Type B pancreatic cell (in vitro differentiated cells): ENCODE measurements around the gene MAN2B2. TPM values are rescaled to one million over a fixed set of nuclear protein-coding genes. Genes with fewer than 3 reads are reported as not detected.
A peak's percentile ranks its signal among the peaks of the same experiment; 100 is the strongest.

Experiments used
- DNase-seq: peaks from one replicate; pipeline ENCODE4 v3.0.0; 2021; ENCODE audit warnings: mixed read lengths; ENCODE audit not compliant: unreplicated experiment; ENCODE audit errors: extremely low spot score
- H3K27ac Mint-ChIP-seq: 2 replicates; pipeline ENCODE4 v1.8.0; 2021; ENCODE audit warnings: mild to moderate bottlenecking, mixed read lengths
- H3K27me3 Mint-ChIP-seq: 2 replicates; pipeline ENCODE4 v1.8.0; 2021; ENCODE audit warnings: mixed read lengths
- H3K36me3 Mint-ChIP-seq: 2 replicates; pipeline ENCODE4 v1.8.0; 2021; ENCODE audit warnings: mixed read lengths
- H3K4me1 Mint-ChIP-seq: one replicate; pipeline ENCODE4 v1.8.0; 2021; ENCODE audit warnings: mixed read lengths; ENCODE audit not compliant: unreplicated experiment
- H3K4me3 Mint-ChIP-seq: 2 replicates; pipeline ENCODE4 v1.8.0; 2021; ENCODE audit warnings: mild to moderate bottlenecking, mixed read lengths
- H3K9me3 Mint-ChIP-seq: 2 replicates; pipeline ENCODE4 v1.8.0; 2021; ENCODE audit warnings: mixed read lengths
- CTCF ChIP-seq: fragments of 200-600 bp; sonication (generic); conservative IDR thresholded peaks from 2 replicates; pipeline ENCODE4 v1.5.0; 2021; ENCODE audit warnings: antibody characterized with exemption, mild to moderate bottlenecking
- long read RNA-seq: library from polyadenylated mRNA; unstranded; transcript quantifications from one replicate; pipeline ENCODE4 v2.0.0, GENCODE V29; 2020
- total RNA-seq: library from RNA; stranded (reverse); gene quantifications from 2 replicates; pipeline ENCODE4 v1.2.1, GENCODE V29; 2021; ENCODE audit warnings: low replicate concordance

Gene MAN2B2
- total RNA-seq = 17.4 and 23.4 TPM in 2 replicates
- long read RNA-seq, partial matches to known transcripts = 15 of 21 reads
- long read RNA-seq, other reads (novel, unspliced or antisense) = 6 of 21 reads

- H3K4me3 Mint-ChIP-seq = peak within 1 kb of the TSS; percentile 89
Observed at GRCh38 chr4:6574747-6575502, at the start of gene MAN2B2. Gene MAN2B2, plus strand, starts transcription at chr4:6575189. Its CDS starts 22 bp downstream, at chr4:6575211.

GRCh38 chr4:6525474-6525873, 49.5 kb upstream of the MAN2B2 start:
- DNase-seq = no peak
- H3K27ac Mint-ChIP-seq = no peak overlapping the region
- no peaks in the 10 kb centered on the region for H3K9me3 Mint-ChIP-seq
- peaks cover 14% of the 10 kb centered on the region for H3K27me3 Mint-ChIP-seq
- no peak for TF ChIP-seq CTCF
- no peaks in the 10 kb centered on the region for H3K36me3 Mint-ChIP-seq
- no peaks in the 10 kb centered on the region for H3K4me1 Mint-ChIP-seq
- no peak overlapping the region for H3K4me3 Mint-ChIP-seq

More at GRCh38 chr4:6574747-6575502, at the start of gene MAN2B2:
- Mint-ChIP-seq H3K9me3 (peaks cover 4% of the 10 kb centered on the region), H3K36me3 (peaks cover 8% of the 10 kb centered on the region), H3K27me3 (peaks cover 31% of the 10 kb centered on the region), H3K27ac (peak within 1 kb of the TSS; percentile 29), H3K4me1 (no peaks in the 10 kb centered on the region)
- DNase-seq = peak; percentile 92
- peak; percentile 52 for TF ChIP-seq CTCF

GRCh38 chr4:6526156-6526555, 48.8 kb upstream of the MAN2B2 start:
- DNase-seq = no peak
- H3K27ac Mint-ChIP-seq = no peak overlapping the region
- no peaks in the 10 kb centered on the region for H3K36me3 Mint-ChIP-seq
- no peaks in the 10 kb centered on the region for H3K9me3 Mint-ChIP-seq
- TF ChIP-seq CTCF = no peak
- no peaks in the 10 kb centered on the region for H3K4me1 Mint-ChIP-seq
- peaks cover 17% of the 10 kb centered on the region for H3K27me3 Mint-ChIP-seq
- no peak overlapping the region for H3K4me3 Mint-ChIP-seq

GRCh38 chr4:6526671-6527091, 48.3 kb upstream of the MAN2B2 start:
- no peak for DNase-seq
- Mint-ChIP-seq H3K27me3 (peaks cover 20% of the 10 kb centered on the region), H3K9me3 (no peaks in the 10 kb centered on the region), H3K27ac (no peak overlapping the region), H3K4me3 (no peak overlapping the region), H3K36me3 (no peaks in the 10 kb centered on the region), H3K4me1 (no peaks in the 10 kb centered on the region)
- no peak for TF ChIP-seq CTCF

GRCh38 chr4:6527259-6527658, 47.7 kb upstream of the MAN2B2 start:
- Mint-ChIP-seq H3K36me3 (no peaks in the 10 kb centered on the region), H3K27ac (no peak overlapping the region), H3K4me1 (no peaks in the 10 kb centered on the region), H3K9me3 (no peaks in the 10 kb centered on the region), H3K27me3 (peaks cover 24% of the 10 kb centered on the region), H3K4me3 (no peak overlapping the region)
- no peak for TF ChIP-seq CTCF
- DNase-seq = no peak
